Activated naive CD8-positive, alpha-beta T cell treated with anti-CD3 and anti-CD28 coated beads, Interleukin-2, amount 10 ng/mL, durations not matched to agents 7 days and 5 days (primary cell): ENCODE data around the gene HOXC13. TPM values are rescaled to one million over a fixed set of nuclear protein-coding genes. Genes with fewer than 3 reads are reported as not detected.

Source experiments
- ATAC-seq: fragments of 150-1000 bp; cut with Tn5 transposase; one replicate; pipeline ENCODE4 v1.10.0; 2021; ENCODE audit warnings: low read depth, moderate library complexity
- POLR2A ChIA-PET: fragments of 350-600 bp; sonication (Branson Sonifier 250); formaldehyde crosslinking; loops from one replicate; lab custom pipeline; 2021; ENCODE audit warnings: antibody characterized with exemption; lab: Charles Lee
- DNase-seq: peaks from one replicate; pipeline ENCODE4 v3.0.0; 2021
- H3K27ac Mint-ChIP-seq: one replicate; pipeline ENCODE4 v1.8.0; 2022; ENCODE audit warnings: mild to moderate bottlenecking, mixed read lengths
- H3K27me3 Mint-ChIP-seq: one replicate; pipeline ENCODE4 v1.8.0; 2022; ENCODE audit warnings: mild to moderate bottlenecking, moderate library complexity, mixed read lengths
- H3K36me3 Mint-ChIP-seq: one replicate; pipeline ENCODE4 v1.8.0; 2021; ENCODE audit warnings: mild to moderate bottlenecking, mixed read lengths
- H3K4me1 Mint-ChIP-seq: one replicate; pipeline ENCODE4 v1.8.0; 2021; ENCODE audit warnings: mixed read lengths
- H3K4me3 Mint-ChIP-seq: one replicate; pipeline ENCODE4 v1.8.0; 2022; ENCODE audit warnings: mild to moderate bottlenecking, moderate library complexity, mixed read lengths
- H3K9me3 Mint-ChIP-seq: one replicate; pipeline ENCODE4 v1.8.0; 2021; ENCODE audit warnings: mixed read lengths
- total RNA-seq, 2 experiments: library from RNA; stranded (reverse); gene quantifications; one replicate each; pipeline ENCODE4 v1.2.3, GENCODE V29; 2021

HOXC13 gene
- total RNA-seq, 2 experiments from 2014 or later, result not detected

GRCh38 chr12:53965281-53966084, 26.9 kb downstream of the HOXC13 start:
- Mint-ChIP-seq H3K27me3 (peaks cover 92% of the 10 kb centered on the region), H3K36me3 (peaks cover 2% of the 10 kb centered on the region), H3K4me3 (peak overlapping the region; percentile 11), H3K27ac (no peak overlapping the region), H3K4me1 (peaks cover 14% of the 10 kb centered on the region), H3K9me3 (no peaks in the 10 kb centered on the region)
- POLR2A ChIA-PET, result interaction anchor here (0.7 kb wide), 1 partner anchor 89 kb away, joined by 3 read pairs; no protein-coding TSS in a partner anchor
- DNase-seq (no peak), ATAC-seq (no peak)

DNA sequence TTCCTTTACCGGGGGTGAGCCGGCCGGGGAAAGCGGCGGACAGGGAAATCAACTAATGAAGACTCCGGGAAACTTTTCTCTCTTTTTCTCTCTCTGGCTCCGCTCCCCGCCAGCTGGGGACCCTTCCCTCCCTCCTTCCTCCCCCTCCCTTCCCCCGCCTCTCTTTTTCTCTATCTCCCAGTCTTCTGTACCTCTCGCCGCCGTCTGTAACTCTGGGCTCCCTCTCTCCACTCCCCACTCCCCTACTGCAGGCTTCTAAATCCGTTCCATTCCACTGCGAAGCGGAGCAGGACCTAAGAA, 27.4 kb downstream of the HOXC13 start:
- DNase-seq, result no peak
- peak overlapping the region; percentile 55 for H3K27ac Mint-ChIP-seq
- peaks cover 94% of the 10 kb centered on the region for H3K27me3 Mint-ChIP-seq
- peaks cover 14% of the 10 kb centered on the region for H3K4me1 Mint-ChIP-seq
- POLR2A ChIA-PET, result no interaction called here
- peaks cover 2% of the 10 kb centered on the region for H3K36me3 Mint-ChIP-seq
- H3K4me3 Mint-ChIP-seq, result peak overlapping the region; percentile 29
- H3K9me3 Mint-ChIP-seq, result no peaks in the 10 kb centered on the region
- no peak for ATAC-seq

DNA sequence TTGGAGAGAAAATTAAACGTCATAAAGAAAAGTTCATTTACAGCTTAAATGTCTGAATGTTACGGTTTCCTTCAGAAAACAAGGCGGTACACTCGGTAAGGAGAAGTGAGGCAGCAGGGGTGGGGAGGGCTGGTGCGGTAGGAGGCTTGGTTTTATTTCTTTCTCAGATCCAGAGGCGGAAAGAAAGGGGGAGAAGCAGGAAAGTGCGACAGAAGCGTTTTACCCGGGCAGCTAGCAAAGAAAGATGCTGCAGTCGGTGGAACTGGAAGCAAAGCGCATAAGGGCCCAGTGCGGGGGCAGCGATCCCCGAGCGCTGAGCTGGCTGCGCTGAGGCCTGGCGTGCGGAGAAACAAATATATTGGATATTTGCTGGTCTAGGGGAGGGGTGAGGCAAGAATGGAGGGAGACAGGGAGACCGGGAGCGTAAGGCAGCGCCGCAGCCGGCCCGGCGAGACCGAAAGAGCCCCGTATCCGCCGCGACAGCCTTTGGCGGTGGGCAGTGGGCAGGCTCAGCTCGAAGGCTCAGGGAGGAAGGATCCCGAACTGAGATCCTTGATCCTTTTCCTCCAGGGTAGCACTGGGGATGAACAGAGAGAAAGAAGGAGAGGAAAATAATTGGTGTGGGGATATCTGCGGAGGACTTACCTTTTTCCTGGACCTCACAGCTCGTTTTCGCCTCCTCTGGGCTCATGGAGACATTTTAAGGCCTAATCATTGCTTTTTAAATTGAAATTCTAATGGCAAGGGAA, 27.9 kb downstream of the HOXC13 start:
- peak overlapping the region; percentile 29 for H3K4me3 Mint-ChIP-seq

GRCh38 chr12:53967421-53967925, 28.8 kb downstream of the HOXC13 start:
- DNase-seq (no peak), ATAC-seq (no peak)
- peaks cover 14% of the 10 kb centered on the region for H3K4me1 Mint-ChIP-seq
- H3K27ac Mint-ChIP-seq, result no peak overlapping the region
- no peaks in the 10 kb centered on the region for H3K9me3 Mint-ChIP-seq
- H3K27me3 Mint-ChIP-seq, result peaks cover 99% of the 10 kb centered on the region
- H3K4me3 Mint-ChIP-seq, result no peak overlapping the region
- peaks cover 2% of the 10 kb centered on the region for H3K36me3 Mint-ChIP-seq
- POLR2A ChIA-PET, result no interaction called here

More for the DNA sequence above, 27.9 kb downstream of the HOXC13 start:
- H3K4me1 Mint-ChIP-seq, result peaks cover 14% of the 10 kb centered on the region
- peaks cover 98% of the 10 kb centered on the region for H3K27me3 Mint-ChIP-seq
- peak overlapping the region; percentile 55 for H3K27ac Mint-ChIP-seq
- H3K36me3 Mint-ChIP-seq, result peaks cover 2% of the 10 kb centered on the region
- H3K9me3 Mint-ChIP-seq, result no peaks in the 10 kb centered on the region
- no peak for DNase-seq
- ATAC-seq, result no peak
- POLR2A ChIA-PET, result no interaction called here

DNA sequence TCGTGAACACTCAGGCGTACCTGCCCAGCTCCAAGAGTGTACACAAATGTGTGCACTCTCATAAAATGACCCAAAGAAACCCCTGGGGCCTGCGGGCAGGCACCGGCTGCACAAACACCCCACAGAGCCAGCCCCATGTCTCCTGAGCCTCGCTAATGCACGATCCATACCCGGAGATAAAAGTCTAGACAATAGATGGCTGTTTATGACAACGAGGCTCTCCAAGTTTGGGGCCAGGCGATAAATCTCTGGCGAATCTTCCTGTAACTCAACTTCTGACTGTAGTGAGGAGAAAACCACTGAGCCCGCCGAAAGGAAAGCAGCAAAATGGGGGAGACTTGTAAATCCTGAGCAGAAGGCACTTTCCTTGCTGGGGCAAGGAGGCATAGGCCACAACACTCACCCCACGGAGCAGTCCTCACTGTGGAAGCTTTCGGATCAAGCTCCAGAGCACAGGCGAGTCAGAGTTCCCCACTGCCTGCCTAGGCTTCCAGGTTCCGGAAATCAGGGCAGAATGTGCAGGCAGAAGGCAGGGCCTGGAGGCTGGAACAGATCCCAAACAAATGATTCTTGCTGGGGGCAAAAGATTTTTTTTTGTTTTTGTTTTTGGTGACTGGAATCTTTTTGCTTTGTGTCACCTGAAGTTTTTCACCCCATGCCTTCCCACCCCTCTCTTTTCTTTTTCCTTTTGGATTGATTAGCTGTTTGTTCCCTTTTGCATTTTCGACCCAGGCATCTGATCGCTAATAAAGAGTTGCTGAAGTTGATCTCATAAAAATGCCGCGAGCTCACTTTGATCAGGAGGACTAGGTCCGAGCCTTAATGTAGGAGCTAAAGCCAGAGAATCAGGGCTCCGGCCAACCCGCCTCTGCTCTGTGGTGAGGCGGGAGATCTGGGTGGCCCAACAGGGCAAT, 29.8 kb downstream of the HOXC13 start:
- ATAC-seq (no peak), DNase-seq (no peak)
- H3K27ac Mint-ChIP-seq, result no peak overlapping the region
- peaks cover 2% of the 10 kb centered on the region for H3K36me3 Mint-ChIP-seq
- peaks cover 99% of the 10 kb centered on the region for H3K27me3 Mint-ChIP-seq
- POLR2A ChIA-PET, result no interaction called here
- no peak overlapping the region for H3K4me3 Mint-ChIP-seq
- peaks cover 16% of the 10 kb centered on the region for H3K4me1 Mint-ChIP-seq
- H3K9me3 Mint-ChIP-seq, result peaks cover 2% of the 10 kb centered on the region

DNA sequence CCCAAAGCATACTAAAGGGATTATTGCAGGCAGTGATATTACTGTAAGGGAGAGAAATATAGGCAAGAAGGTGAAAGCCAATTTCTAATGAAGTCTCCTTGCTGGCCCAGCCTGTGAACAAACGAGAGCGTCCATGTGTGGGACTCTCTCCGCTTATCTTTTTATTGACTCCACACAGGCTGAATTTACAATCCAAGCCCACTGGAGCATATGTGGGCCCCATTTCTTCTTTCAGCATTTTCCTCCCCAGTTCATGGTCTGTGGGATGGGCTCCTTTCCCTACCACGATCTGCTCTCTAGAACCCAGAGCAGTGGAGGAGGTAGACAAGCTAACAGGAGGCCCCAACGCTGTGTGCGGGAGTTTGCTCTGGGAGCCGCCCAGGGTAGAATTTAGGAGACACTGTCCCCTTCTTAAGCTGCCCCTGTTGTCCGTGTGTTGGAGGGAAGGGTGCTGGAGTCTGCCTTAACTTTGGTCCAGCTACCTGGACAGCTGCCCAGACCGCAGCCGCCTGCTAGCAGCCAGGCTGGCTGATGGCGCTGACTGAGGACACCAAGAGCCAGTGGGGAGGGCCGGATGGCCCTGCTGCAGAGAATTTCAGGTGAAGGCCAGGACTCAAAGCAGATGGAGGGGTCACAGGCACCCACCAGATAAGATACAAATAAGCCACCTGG, 31.1 kb downstream of the HOXC13 start:
- peaks cover 2% of the 10 kb centered on the region for H3K9me3 Mint-ChIP-seq
- peaks cover 13% of the 10 kb centered on the region for H3K4me1 Mint-ChIP-seq
- ATAC-seq, result no peak
- H3K4me3 Mint-ChIP-seq, result no peak overlapping the region
- H3K27ac Mint-ChIP-seq, result no peak overlapping the region
- DNase-seq, result no peak
- H3K36me3 Mint-ChIP-seq, result peaks cover 2% of the 10 kb centered on the region
- H3K27me3 Mint-ChIP-seq, result peaks cover 93% of the 10 kb centered on the region
- POLR2A ChIA-PET, result no interaction called here

- Mint-ChIP-seq H3K27me3 (peaks cover 90% of the 10 kb centered on the region), H3K36me3 (peaks cover 2% of the 10 kb centered on the region), H3K27ac (no peak overlapping the region), H3K9me3 (peaks cover 2% of the 10 kb centered on the region), H3K4me3 (no peak overlapping the region), H3K4me1 (peaks cover 13% of the 10 kb centered on the region)
- POLR2A ChIA-PET, result no interaction called here
- ATAC-seq, result no peak
- no peak for DNase-seq
These were observed 31.8 kb downstream of the HOXC13 start for GRCh38 chr12:53970451-53970850.

- Mint-ChIP-seq H3K27me3 (peaks cover 90% of the 10 kb centered on the region), H3K4me1 (peaks cover 15% of the 10 kb centered on the region), H3K36me3 (no peaks in the 10 kb centered on the region), H3K4me3 (no peak overlapping the region), H3K9me3 (peaks cover 2% of the 10 kb centered on the region), H3K27ac (no peak overlapping the region)
- DNase-seq, result no peak
- no peak for ATAC-seq
- POLR2A ChIA-PET, result no interaction called here
These were observed 32.5 kb downstream of the HOXC13 start for GRCh38 chr12:53971129-53971528.

GRCh38 chr12:53971686-53972085, 33.1 kb downstream of the HOXC13 start:
- POLR2A ChIA-PET, result no interaction called here
- Mint-ChIP-seq H3K4me3 (no peak overlapping the region), H3K9me3 (peaks cover 2% of the 10 kb centered on the region), H3K27ac (no peak overlapping the region), H3K27me3 (peaks cover 90% of the 10 kb centered on the region), H3K4me1 (peaks cover 10% of the 10 kb centered on the region), H3K36me3 (no peaks in the 10 kb centered on the region)
- no peak for DNase-seq
- ATAC-seq, result no peak

- DNase-seq (no peak), ATAC-seq (no peak)
- Mint-ChIP-seq H3K27me3 (peaks cover 90% of the 10 kb centered on the region), H3K4me3 (no peak overlapping the region), H3K4me1 (peaks cover 9% of the 10 kb centered on the region), H3K36me3 (no peaks in the 10 kb centered on the region), H3K27ac (no peak overlapping the region), H3K9me3 (peaks cover 2% of the 10 kb centered on the region)
- POLR2A ChIA-PET, result no interaction called here
These were observed 33.6 kb downstream of the HOXC13 start for GRCh38 chr12:53972152-53972702.

- H3K4me1 Mint-ChIP-seq, result peaks cover 9% of the 10 kb centered on the region
- no peaks in the 10 kb centered on the region for H3K36me3 Mint-ChIP-seq
- POLR2A ChIA-PET, result no interaction called here
- peaks cover 2% of the 10 kb centered on the region for H3K9me3 Mint-ChIP-seq
- H3K27ac Mint-ChIP-seq, result peak within 1 kb of the TSS; percentile 71
- ATAC-seq, result no peak
- peak within 1 kb of the TSS; percentile 30 for H3K4me3 Mint-ChIP-seq
- DNase-seq, result no peak
- peaks cover 90% of the 10 kb centered on the region for H3K27me3 Mint-ChIP-seq
These were observed 34.1 kb downstream of the HOXC13 start, which contains the start of gene HOXC11 for GRCh38 chr12:53972722-53973235. HOXC11 (plus strand) TSS chr12:53973126; CDS start chr12:53973242, 116 bp downstream.
